Vagina (tissue), 2 donors: Measurements from ENCODE around the gene RASGRP4.

Experiments used
- CTCF ChIP-seq, 3 experiments: fragments of 450-650 bp in 2 of 3; fragments of 200-600 bp in 1 of 3; sonication (generic) in 1 of 3; IDR thresholded peaks; one replicate each; pipeline ENCODE4 v1.5.1; 2017 to 2019; ENCODE audit warnings: antibody characterized with exemption in 3 of 3, mild to moderate bottlenecking in 2 of 3, moderate library complexity in 2 of 3
- POLR2A ChIP-seq, 2 donors: fragments of 450-650 bp; IDR thresholded peaks; one replicate each; pipeline ENCODE4 v1.6.1; 2017; ENCODE audit warnings: antibody characterized with exemption in 2 of 2, mild to moderate bottlenecking in 2 of 2, moderate library complexity in 2 of 2
- POLR2AphosphoS5 ChIP-seq, 2 donors: sonication (generic); formaldehyde crosslinking; IDR thresholded peaks; one replicate each; pipeline ENCODE4 v1.9.0; 2017; ENCODE audit warnings: antibody characterized with exemption in 2 of 2, mild to moderate bottlenecking in 2 of 2, low read depth in 1 of 2; ENCODE audit not compliant: insufficient read depth in 1 of 2

DNA sequence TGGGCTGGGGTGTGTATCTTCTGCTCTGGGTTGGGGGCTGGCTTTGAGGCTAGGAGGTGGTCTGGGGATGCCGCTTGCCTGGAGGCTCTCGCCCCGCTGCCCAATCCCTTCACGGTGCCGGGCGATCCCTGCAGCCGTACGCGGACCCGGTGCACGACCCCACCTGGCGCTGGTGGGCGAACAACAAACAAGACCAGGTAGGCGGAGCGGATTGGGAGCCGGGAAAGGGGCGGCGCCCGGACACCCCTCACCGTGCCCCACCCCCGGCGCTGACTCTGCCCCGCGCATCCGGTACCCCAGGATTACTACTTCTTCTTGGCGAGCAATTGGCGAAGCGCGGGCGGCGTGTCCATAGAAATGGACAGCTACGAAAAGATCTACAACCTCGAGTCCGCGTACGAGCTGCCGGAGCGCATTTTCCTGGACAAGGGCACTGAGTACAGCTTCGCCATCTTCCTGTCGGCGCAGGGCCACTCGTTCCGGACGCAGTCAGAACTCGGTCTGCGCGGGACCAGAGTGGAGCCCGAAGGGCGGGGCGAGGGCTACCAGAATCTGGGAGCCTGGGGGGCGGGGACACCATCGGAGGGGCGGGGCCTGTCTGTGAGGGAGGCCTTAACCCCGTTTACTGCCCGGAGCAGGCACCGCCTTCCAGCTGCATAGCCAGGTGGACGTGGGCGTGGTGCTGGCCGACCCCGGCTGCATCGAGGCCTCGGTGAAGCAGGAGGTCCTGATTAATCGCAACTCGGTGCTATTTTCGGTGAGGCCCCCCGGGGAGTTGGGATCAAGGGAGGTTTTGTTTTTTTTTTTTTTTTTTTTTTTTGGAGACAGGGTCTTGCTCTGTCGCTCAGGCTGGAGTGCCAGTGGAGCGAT, 63.7 kb downstream of the RASGRP4 start:
- peak; percentile 28 to 51 for TF ChIP-seq POLR2AphosphoS5 (IDR thresholded peaks at IDR 0.05; ENCODE audit: insufficient read depth in 1 of 2, low read depth in 1 of 2)
- TF ChIP-seq CTCF (IDR thresholded peaks at IDR 0.05) = no peak
- no peak for TF ChIP-seq POLR2A (IDR thresholded peaks at IDR 0.05)
